Measurements from ENCODE around the gene GPR75. TPM values are rescaled to one million over a fixed set of nuclear protein-coding genes. Genes with fewer than 3 reads are reported as not detected.
A peak's percentile ranks its signal among the peaks of the same experiment; 100 is the strongest.

Gene GPR75
- total and polyA plus RNA-seq, 2 of the 8 experiments (the other 6 are each of a cell fraction or from before 2014, with no cell fraction given), result 3.5 to 4.3 TPM

- Histone ChIP-seq H3K4ac (replicated peaks; ENCODE audit: insufficient read length, low read depth, low read length) (no peak overlapping the region), H4K91ac (replicated peaks; ENCODE audit: insufficient read length, low read length) (no peak overlapping the region), H3K4me2 (ENCODE audit: insufficient read depth in 1 of 2, low read depth in 2 of 2, low read length in 2 of 2) (no peak overlapping the region), H3K9ac (replicated peaks in 1 of 4; ENCODE audit: extremely low read depth in 1 of 4, low read depth in 3 of 4, low read length in 3 of 4) (peak overlapping the region in 1 of 4 experiments; percentile 34; a peak in 1 of 7 replicates), H2BK5ac (ENCODE audit: low read depth, low read length) (no peak overlapping the region), H3K56ac (replicated peaks; ENCODE audit: insufficient read length, low read depth, low read length) (no peak overlapping the region), H3K4me1 (replicated peaks in 1 of 4; ENCODE audit: control insufficient read depth in 3 of 4, insufficient read depth in 4 of 4, low read length in 3 of 4) (no peaks in the 10 kb centered on the region), H4K8ac (ENCODE audit: extremely low read depth, insufficient read depth, low read length) (no peak overlapping the region), H2AFZ (ENCODE audit: low read length) (no peak overlapping the region), H3K27me3 (replicated peaks in 1 of 4; ENCODE audit: control insufficient read depth in 3 of 4, extremely low read depth in 1 of 4, insufficient read depth in 3 of 4, low read length in 3 of 4) (no peaks in the 10 kb centered on the region), H3K18ac (ENCODE audit: extremely low read depth, low read length) (no peak overlapping the region), H2BK20ac (ENCODE audit: low read length) (no peak overlapping the region), H3K23me2 (ENCODE audit: low read depth, low read length) (no peaks in the 10 kb centered on the region), H2BK120ac (replicated peaks; ENCODE audit: low read depth, low read length) (no peak overlapping the region), H3K27ac (ENCODE audit: low read depth, low read length) (no peak overlapping the region), H3K36me3 (ENCODE audit: control insufficient read depth in 2 of 4, insufficient read depth in 4 of 4, low read length in 3 of 4) (peaks cover 3 to 60% (median 35%) of the 10 kb centered on the region in 4 experiments; a peak in 7 of 8 replicates), H3K14ac (ENCODE audit: insufficient read length) (no peak overlapping the region), H3K79me1 (ENCODE audit: low read depth, low read length) (no peaks in the 10 kb centered on the region), H3K23ac (ENCODE audit: insufficient read length) (no peak overlapping the region), H4K5ac (ENCODE audit: insufficient read length, low read depth, low read length) (no peak overlapping the region), H2AK5ac (ENCODE audit: low read depth, low read length) (no peak overlapping the region), H3K9me3 (ENCODE audit: insufficient read depth in 2 of 2, low read depth in 1 of 2, low read length in 1 of 2) (no peaks in the 10 kb centered on the region), H4K20me1 (replicated peaks in 1 of 2; ENCODE audit: control insufficient read depth in 1 of 2, insufficient read depth in 2 of 2, low read length in 2 of 2) (no peaks in the 10 kb centered on the region), H3K79me2 (ENCODE audit: control insufficient read depth in 1 of 2, insufficient read depth in 2 of 2, low read length in 2 of 2) (no peaks in the 10 kb centered on the region), H2BK12ac (ENCODE audit: low read depth, low read length) (no peak overlapping the region), H2BK15ac (ENCODE audit: low read length) (no peak overlapping the region), H3K4me3 (ENCODE audit: extremely low read depth in 1 of 4, insufficient read depth in 2 of 4, low read depth in 3 of 4, low read length in 4 of 4) (no peak overlapping the region)
- POLR2A ChIA-PET (ENCODE audit: partially characterized antibody), result no interaction called here
- DNase-seq (ENCODE audit: low read depth in 1 of 2, low spot score in 2 of 2), result no peak
- CTCF ChIA-PET (ENCODE audit: partially characterized antibody), result no interaction called here
- FAIRE-seq, result no peak
- WGBS, 2 experiments (ENCODE audit: extremely low coverage in 1 of 2, insufficient coverage in 1 of 2, insufficient read length in 1 of 2, insufficient replicate concordance in 2 of 2, low coverage in 1 of 2, low lambda C conversion rate in 2 of 2, missing lambda C conversion rate in 1 of 2), result 89% methylated on average over 1 of the region's 1 CpG; no CpG with 5 or more reads in 1 of the 2 experiments
- no peak for TF ChIP-seq SAP30 (IDR thresholded peaks at IDR 0.05; ENCODE audit: insufficient read depth, insufficient replicate concordance, low read length)
- no peak for TF ChIP-seq GTF2F1 (IDR thresholded peaks at IDR 0.05; ENCODE audit: borderline replicate concordance, low read depth, low read length)
- TF ChIP-seq YY1 (IDR thresholded peaks at IDR 0.05; ENCODE audit: low read depth, low read length), result no peak
- TF ChIP-seq CHD2 (IDR thresholded peaks at IDR 0.05; ENCODE audit: low read length), result no peak
- no peak for TF ChIP-seq TEAD4 (IDR thresholded peaks at IDR 0.05; ENCODE audit: low read depth, low read length)
- TF ChIP-seq TBP (IDR thresholded peaks at IDR 0.05; ENCODE audit: low read depth, low read length), result no peak
- no peak for TF ChIP-seq ATF2 (IDR thresholded peaks at IDR 0.05; ENCODE audit: low read length)
- TF ChIP-seq TAF1 (IDR thresholded peaks at IDR 0.05; ENCODE audit: low read depth, low read length), result no peak
- no peak for TF ChIP-seq SRF (IDR thresholded peaks at IDR 0.05; ENCODE audit: low read depth, low read length)
- no peak for TF ChIP-seq USF2 (IDR thresholded peaks at IDR 0.05; ENCODE audit: low read length)
Measured at GRCh38 chr2:53907582-53907981, 47.8 kb upstream of the GPR75 start.

All from H1 (cell line).